IPS-15b (cell line): ENCODE results near the gene GALM.
"Not testable (repeated sequence)": the region's sequence is repeated elsewhere in the genome, so short reads cannot be mapped to it uniquely, and the experiment has no call there.

Experiments used
- H3K27me3 ChIP-seq: one replicate; pipeline ENCODE4 v1.6.1; 2013; ENCODE audit warnings: low read length; ENCODE audit not compliant: control insufficient read depth, insufficient read depth
- H3K36me3 ChIP-seq: one replicate; pipeline ENCODE4 v1.6.1; 2013; ENCODE audit warnings: low read length; ENCODE audit not compliant: control insufficient read depth, insufficient read depth
- H3K4me1 ChIP-seq: one replicate; pipeline ENCODE4 v1.6.1; 2013; ENCODE audit warnings: mild to moderate bottlenecking, low read length; ENCODE audit not compliant: control insufficient read depth, insufficient read depth
- H3K4me3 ChIP-seq: one replicate; pipeline ENCODE4 v1.5.1; 2013; ENCODE audit warnings: low read depth, low read length
- H3K9ac ChIP-seq: one replicate; pipeline ENCODE4 v1.6.1; 2013; ENCODE audit warnings: low read depth, mild to moderate bottlenecking, low read length
- H3K9me3 ChIP-seq: one replicate; pipeline ENCODE4 v1.6.1; 2013; ENCODE audit warnings: mild to moderate bottlenecking, low read length; ENCODE audit not compliant: control insufficient read depth, insufficient read depth

The GALM gene

GRCh38 chr2:38633895-38634294 is 32.0 kb upstream of the GALM start:
- Histone ChIP-seq H3K27me3 (no peaks in the 10 kb centered on the region), H3K4me3 (no peak overlapping the region), H3K4me1 (no peaks in the 10 kb centered on the region), H3K36me3 (no peaks in the 10 kb centered on the region), H3K9me3 (no peaks in the 10 kb centered on the region), H3K9ac (no peak overlapping the region)

GRCh38 chr2:38634684-38635083 is 31.2 kb upstream of the GALM start:
- Histone ChIP-seq H3K4me3 (no peak overlapping the region), H3K9me3 (no peaks in the 10 kb centered on the region), H3K36me3 (no peaks in the 10 kb centered on the region), H3K9ac (no peak overlapping the region), H3K4me1 (no peaks in the 10 kb centered on the region), H3K27me3 (no peaks in the 10 kb centered on the region)

GRCh38 chr2:38635139-38635538 is 30.8 kb upstream of the GALM start:
- Histone ChIP-seq H3K9me3 (no peaks in the 10 kb centered on the region), H3K27me3 (no peaks in the 10 kb centered on the region), H3K9ac (no peak overlapping the region), H3K4me1 (no peaks in the 10 kb centered on the region), H3K4me3 (no peak overlapping the region), H3K36me3 (no peaks in the 10 kb centered on the region)

- Histone ChIP-seq H3K9ac (no peak overlapping the region), H3K4me3 (no peak overlapping the region), H3K4me1 (no peaks in the 10 kb centered on the region), H3K36me3 (no peaks in the 10 kb centered on the region), H3K9me3 (no peaks in the 10 kb centered on the region), H3K27me3 (no peaks in the 10 kb centered on the region)
Measured at GRCh38 chr2:38636069-38636468, 29.8 kb upstream of the GALM start.

GRCh38 chr2:38642373-38643017 is 23.4 kb upstream of the GALM start:
- not testable (repeated sequence) for H3K9ac ChIP-seq, H3K27me3 ChIP-seq, H3K9me3 ChIP-seq, H3K4me1 ChIP-seq, H3K36me3 ChIP-seq, H3K4me3 ChIP-seq

GRCh38 chr2:38643021-38643671 is 22.8 kb upstream of the GALM start:
- Histone ChIP-seq H3K9ac (no peak overlapping the region), H3K36me3 (no peaks in the 10 kb centered on the region), H3K9me3 (peaks cover 7% of the 10 kb centered on the region), H3K4me3 (no peak overlapping the region), H3K4me1 (no peaks in the 10 kb centered on the region), H3K27me3 (no peaks in the 10 kb centered on the region)

GRCh38 chr2:38643683-38644511 is 22.0 kb upstream of the GALM start:
- not testable (repeated sequence) for H3K27me3 ChIP-seq, H3K4me1 ChIP-seq, H3K4me3 ChIP-seq, H3K36me3 ChIP-seq, H3K9me3 ChIP-seq, H3K9ac ChIP-seq

- no peaks in the 10 kb centered on the region for H3K36me3 ChIP-seq
- no peak overlapping the region for H3K9ac ChIP-seq
- H3K9me3 ChIP-seq = peaks cover 7% of the 10 kb centered on the region
- no peak overlapping the region for H3K4me3 ChIP-seq
- H3K27me3 ChIP-seq = no peaks in the 10 kb centered on the region
- no peaks in the 10 kb centered on the region for H3K4me1 ChIP-seq
Measured at GRCh38 chr2:38648107-38648761, 17.7 kb upstream of the GALM start.

- H3K4me1 ChIP-seq = no peaks in the 10 kb centered on the region
- H3K9ac ChIP-seq = no peak overlapping the region
- H3K9me3 ChIP-seq = no peaks in the 10 kb centered on the region
- no peaks in the 10 kb centered on the region for H3K27me3 ChIP-seq
- H3K36me3 ChIP-seq = peaks cover 2% of the 10 kb centered on the region
- H3K4me3 ChIP-seq = no peak overlapping the region
Measured at GRCh38 chr2:38649176-38649728, 16.7 kb upstream of the GALM start.

- H3K9ac ChIP-seq = no peak overlapping the region
- H3K27me3 ChIP-seq = no peaks in the 10 kb centered on the region
- peaks cover 2% of the 10 kb centered on the region for H3K36me3 ChIP-seq
- no peaks in the 10 kb centered on the region for H3K9me3 ChIP-seq
- no peaks in the 10 kb centered on the region for H3K4me1 ChIP-seq
- no peak overlapping the region for H3K4me3 ChIP-seq
Measured at GRCh38 chr2:38650012-38650411, 15.9 kb upstream of the GALM start.

GRCh38 chr2:38650717-38651116 is 15.2 kb upstream of the GALM start:
- H3K4me1 ChIP-seq = no peaks in the 10 kb centered on the region
- H3K27me3 ChIP-seq = no peaks in the 10 kb centered on the region
- H3K9me3 ChIP-seq = no peaks in the 10 kb centered on the region
- H3K4me3 ChIP-seq = no peak overlapping the region
- H3K36me3 ChIP-seq = peaks cover 2% of the 10 kb centered on the region
- no peak overlapping the region for H3K9ac ChIP-seq
